GM21619 (cell line): ENCODE measurements around the gene WDR70.
"Not testable (repeated sequence)": the region's sequence is repeated elsewhere in the genome, so short reads cannot be mapped to it uniquely, and the experiment has no call there.

Experiments used
- ATAC-seq: cut with Tn5 transposase; IDR thresholded peaks from one replicate; pipeline ENCODE4 v1.9.1; 2021; ENCODE audit not compliant: unreplicated experiment

The WDR70 gene

GRCh38 chr5:37672118-37672588, 293.0 kb downstream of the WDR70 start:
- ATAC-seq = peak; percentile 65

GRCh38 chr5:37674361-37674760, 295.2 kb downstream of the WDR70 start:
- ATAC-seq = not testable (repeated sequence)

- ATAC-seq = not testable (repeated sequence)
Observed at GRCh38 chr5:37679326-37679725, 300.2 kb downstream of the WDR70 start.

GRCh38 chr5:37679903-37680302, 300.8 kb downstream of the WDR70 start:
- not testable (repeated sequence) for ATAC-seq

GRCh38 chr5:37683072-37683471, 304.0 kb downstream of the WDR70 start:
- ATAC-seq = no peak

- ATAC-seq = no peak
Observed at GRCh38 chr5:37685211-37685610, 306.1 kb downstream of the WDR70 start.

GRCh38 chr5:37685816-37686215, 306.7 kb downstream of the WDR70 start:
- no peak for ATAC-seq

- not testable (repeated sequence) for ATAC-seq
Observed at GRCh38 chr5:37688925-37689324, 309.8 kb downstream of the WDR70 start.

- ATAC-seq = not testable (repeated sequence)
Observed at GRCh38 chr5:37694333-37694732, 315.2 kb downstream of the WDR70 start.

- ATAC-seq = no peak
Observed at GRCh38 chr5:37694867-37695266, 315.7 kb downstream of the WDR70 start.

GRCh38 chr5:37695647-37696046, 316.5 kb downstream of the WDR70 start:
- no peak for ATAC-seq

- no peak for ATAC-seq
Observed at GRCh38 chr5:37696190-37697021, 317.3 kb downstream of the WDR70 start.

GRCh38 chr5:37701868-37702267, 322.8 kb downstream of the WDR70 start:
- no peak for ATAC-seq

GRCh38 chr5:37703841-37704241, 324.7 kb downstream of the WDR70 start:
- no peak for ATAC-seq

GRCh38 chr5:37704406-37704805, 325.3 kb downstream of the WDR70 start:
- ATAC-seq = no peak

GRCh38 chr5:37709020-37709419, 329.9 kb downstream of the WDR70 start:
- no peak for ATAC-seq

GRCh38 chr5:37710965-37711364, 331.8 kb downstream of the WDR70 start:
- ATAC-seq = no peak

- no peak for ATAC-seq
Observed at GRCh38 chr5:37712750-37713149, 333.6 kb downstream of the WDR70 start.

- no peak for ATAC-seq
Observed at GRCh38 chr5:37714756-37715155, 335.6 kb downstream of the WDR70 start.

- ATAC-seq = no peak
Observed at GRCh38 chr5:37715361-37715760, 336.2 kb downstream of the WDR70 start.

GRCh38 chr5:37715992-37716391, 336.9 kb downstream of the WDR70 start:
- no peak for ATAC-seq

- ATAC-seq = no peak
Observed at GRCh38 chr5:37716405-37716804, 337.3 kb downstream of the WDR70 start.

- ATAC-seq = no peak
Observed at GRCh38 chr5:37717276-37717612, 338.1 kb downstream of the WDR70 start.
